HepG2 (cell line): Measurements from ENCODE around the gene CYP27A1.

ENCODE experiments used
- CREB1 ChIP-seq, 2 experiments: fragments of 450-650 bp in 1 of 2; IDR thresholded peaks; 2 replicates each; pipeline ENCODE4 v1.6.1; 2016 to 2017; ENCODE audit warnings: control low read depth in 1 of 2, mild to moderate bottlenecking in 1 of 2, missing compliant biosample characterization in 1 of 2, missing genetic modification characterization in 1 of 2
- HDAC6 ChIP-seq: fragments of 200-600 bp; sonication (generic); IDR thresholded peaks from 2 replicates; pipeline ENCODE4 v1.7.0; 2017; ENCODE audit warnings: mild to moderate bottlenecking, antibody characterized with exemption, low read length, low read depth

DNA sequence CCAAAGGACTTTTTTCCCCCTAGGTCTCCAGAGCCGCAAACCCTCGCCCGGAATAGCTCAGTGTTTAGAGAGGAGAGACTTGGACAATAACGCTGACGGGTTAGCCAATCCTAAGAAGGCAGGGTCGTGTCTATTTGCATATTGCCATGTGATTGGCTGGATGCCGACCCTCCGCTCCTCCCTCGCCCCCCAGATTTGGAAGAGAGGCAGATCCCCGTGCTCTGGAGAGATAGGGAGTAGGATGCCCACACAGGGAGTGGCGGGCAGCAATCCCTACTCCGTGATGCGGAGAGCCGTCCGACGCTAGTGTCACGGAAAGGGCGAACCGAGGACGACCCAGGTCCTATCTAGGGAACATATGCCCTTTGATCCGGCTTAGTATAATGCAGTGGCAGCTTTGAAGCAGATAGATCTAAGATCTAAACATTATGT is 79.0 kb downstream of the CYP27A1 start:
- no peak for TF ChIP-seq HDAC6
- TF ChIP-seq CREB1 (IDR thresholded peaks at IDR 0.05) = no peak
- no peak for TF ChIP-seq CREB1 (CRISPR knock-in tag; IDR thresholded peaks at IDR 0.05)
